Right atrium auricular region (tissue), 2 donors: ENCODE data around the gene HDAC9. TPM values are rescaled to one million over a fixed set of nuclear protein-coding genes. Genes with fewer than 3 reads are reported as not detected.

ENCODE experiments used
- DNase-seq: peaks from one replicate; pipeline ENCODE4 v3.0.0-alpha.2; 2019; ENCODE audit warnings: low spot score
- H3K27ac ChIP-seq, 2 donors: fragments of 200-600 bp; sonication (generic); 1 replicate in 1 of 2; 2 replicates in 1 of 2; pipeline ENCODE4 v1.5.1; 2016 to 2019
- H3K27me3 ChIP-seq, 2 donors: fragments of 200-600 bp; sonication (generic); one replicate each; pipeline versions ENCODE4 v1.5.1 to v1.6.0; 2017 to 2019
- H3K36me3 ChIP-seq: fragments of 200-600 bp; sonication (generic); one replicate; pipeline ENCODE4 v1.5.1; 2016
- H3K4me1 ChIP-seq, 2 donors: fragments of 200-600 bp; sonication (generic); one replicate each; pipeline versions ENCODE4 v1.5.1 to v1.6.0; 2017 to 2019
- H3K4me3 ChIP-seq, 2 donors: fragments of 200-600 bp; sonication (generic); 1 replicate in 1 of 2; 2 replicates in 1 of 2; pipeline ENCODE4 v1.5.1; 2017 to 2019; ENCODE audit warnings: mild to moderate bottlenecking in 1 of 2, moderate library complexity in 1 of 2
- H3K9me3 ChIP-seq, 2 donors: fragments of 200-600 bp; sonication (generic); one replicate each; pipeline ENCODE4 v1.5.1; 2019
- CTCF ChIP-seq, 2 donors: fragments of 200-600 bp; sonication (generic); IDR thresholded peaks; one replicate each; pipeline ENCODE4 v1.5.1; 2019; ENCODE audit warnings: antibody characterized with exemption in 2 of 2
- total RNA-seq, 2 donors: library from RNA; depleted of rRNA; stranded (reverse); fragments of >200 nt; gene quantifications; one replicate each; pipeline ENCODE4 v1.1.0, GENCODE V29; 2016

The HDAC9 gene
- total RNA-seq, 2 donors from 2014 or later, result 16.6 to 28.0 TPM

- H3K27me3 ChIP-seq, result no peaks in the 10 kb centered on the region
- no peaks in the 10 kb centered on the region for H3K4me1 ChIP-seq
- H3K9me3 ChIP-seq, result no peaks in the 10 kb centered on the region
- TF ChIP-seq CTCF (IDR thresholded peaks at IDR 0.05), result no peak
- no peaks in the 10 kb centered on the region for H3K36me3 ChIP-seq
- DNase-seq, result no peak
- no peak overlapping the region for H3K27ac ChIP-seq
- H3K4me3 ChIP-seq, result no peak overlapping the region
These were observed 259.2 kb downstream of the HDAC9 start for GRCh38 chr7:18754766-18755165.

GRCh38 chr7:18755793-18756192 lies 260.2 kb downstream of the HDAC9 start:
- H3K27ac ChIP-seq, result no peak overlapping the region
- no peaks in the 10 kb centered on the region for H3K27me3 ChIP-seq
- no peak overlapping the region for H3K4me3 ChIP-seq
- no peaks in the 10 kb centered on the region for H3K36me3 ChIP-seq
- no peaks in the 10 kb centered on the region for H3K9me3 ChIP-seq
- no peak for TF ChIP-seq CTCF (IDR thresholded peaks at IDR 0.05)
- DNase-seq, result no peak
- H3K4me1 ChIP-seq, result no peaks in the 10 kb centered on the region

GRCh38 chr7:18756378-18757050 lies 261.0 kb downstream of the HDAC9 start:
- no peaks in the 10 kb centered on the region for H3K27me3 ChIP-seq

GRCh38 chr7:18760046-18760445 lies 264.5 kb downstream of the HDAC9 start:
- H3K4me3 ChIP-seq, result no peak overlapping the region
- no peaks in the 10 kb centered on the region for H3K9me3 ChIP-seq
- H3K4me1 ChIP-seq, result no peaks in the 10 kb centered on the region
- H3K27me3 ChIP-seq, result no peaks in the 10 kb centered on the region
- DNase-seq, result no peak
- H3K36me3 ChIP-seq, result no peaks in the 10 kb centered on the region
- TF ChIP-seq CTCF (IDR thresholded peaks at IDR 0.05), result no peak
- H3K27ac ChIP-seq, result no peak overlapping the region

More at GRCh38 chr7:18756378-18757050, 261.0 kb downstream of the HDAC9 start:
- no peak for TF ChIP-seq CTCF (IDR thresholded peaks at IDR 0.05)
- no peaks in the 10 kb centered on the region for H3K36me3 ChIP-seq
- no peaks in the 10 kb centered on the region for H3K4me1 ChIP-seq
- no peaks in the 10 kb centered on the region for H3K9me3 ChIP-seq
- no peak for DNase-seq
- no peak overlapping the region for H3K27ac ChIP-seq
- no peak overlapping the region for H3K4me3 ChIP-seq

- Histone ChIP-seq H3K9me3 (no peaks in the 10 kb centered on the region), H3K4me3 (no peak overlapping the region), H3K36me3 (no peaks in the 10 kb centered on the region), H3K27ac (no peak overlapping the region), H3K27me3 (no peaks in the 10 kb centered on the region), H3K4me1 (no peaks in the 10 kb centered on the region)
- no peak for TF ChIP-seq CTCF (IDR thresholded peaks at IDR 0.05)
- DNase-seq, result no peak
These were observed 265.3 kb downstream of the HDAC9 start for GRCh38 chr7:18760631-18761445.
